ENCODE results near the gene TMEM121B. TPM values are rescaled to one million over a fixed set of nuclear protein-coding genes. Genes with fewer than 3 reads are reported as not detected.

The TMEM121B gene
- polyA plus RNA-seq, 1 of the 3 experiments (the other 2 are of a cell fraction) = 0.13 TPM

DNA sequence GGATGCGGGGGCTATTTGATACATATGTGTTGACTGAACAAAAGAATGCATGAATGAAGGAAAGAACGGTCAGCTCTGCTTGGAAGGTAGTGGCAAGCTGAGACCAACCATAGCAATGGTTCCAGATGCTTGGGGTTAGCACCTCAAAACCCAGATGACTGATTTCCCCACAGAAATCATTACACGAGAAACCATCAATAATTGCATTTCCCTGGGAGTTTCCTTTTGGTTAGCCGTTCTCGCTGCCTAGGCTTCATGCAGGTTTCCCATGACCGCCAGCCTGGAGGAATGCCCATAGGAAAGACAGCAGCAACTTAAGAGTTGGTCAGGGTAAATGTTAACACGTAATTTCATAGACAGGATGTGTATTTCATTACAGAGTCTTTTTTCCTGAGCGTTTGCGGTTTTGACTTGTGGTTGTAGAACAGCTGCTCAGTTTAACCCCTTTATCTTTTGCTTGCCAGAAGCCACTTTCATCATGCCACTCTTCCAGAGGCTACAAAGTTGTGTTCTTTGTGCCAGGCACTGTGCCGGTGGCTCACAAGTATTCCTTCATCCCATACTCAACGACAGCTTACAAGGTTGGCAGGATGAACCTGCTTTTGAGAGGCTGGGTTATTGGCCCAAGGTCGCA is 33.5 kb downstream of the TMEM121B start:
- TF ChIP-seq TCF12 (IDR thresholded peaks at IDR 0.05) = peak; percentile 32; the same call in 1 of the 2 replicates
- TF ChIP-seq, protein P1, sequence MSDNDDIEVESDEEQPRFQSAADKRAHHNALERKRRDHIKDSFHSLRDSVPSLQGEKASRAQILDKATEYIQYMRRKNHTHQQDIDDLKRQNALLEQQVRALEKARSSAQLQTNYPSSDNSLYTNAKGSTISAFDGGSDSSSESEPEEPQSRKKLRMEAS (IDR thresholded peaks at IDR 0.05; ENCODE audit: low read depth) = no peak
- no peaks in the 10 kb centered on the region for H3K9me3 ChIP-seq
- no peak overlapping the region for H3K27ac ChIP-seq (ENCODE audit: low read depth in 2 of 2, low read length in 1 of 2)
- ChIA-PET POLR2A (no interaction called here), CTCF (interaction anchor here (0.7 to 1.9 kb wide), 3 partner anchors 9 to 13 kb away, joined by 3 to 7 read pairs (median 4); no protein-coding TSS in a partner anchor)
- no peak overlapping the region for H3K4me3 ChIP-seq (ENCODE audit: low read depth in 2 of 2, low read length in 1 of 2)
- no peaks in the 10 kb centered on the region for H3K9me2 ChIP-seq
- H3K79me2 ChIP-seq (ENCODE audit: insufficient read depth) = peaks cover 3% of the 10 kb centered on the region
- no peaks in the 10 kb centered on the region for H3K36me3 ChIP-seq (replicated peaks in 1 of 2; ENCODE audit: control insufficient read depth in 1 of 2, insufficient read depth in 2 of 2, low read length in 1 of 2)
- no peak overlapping the region for H3K4me2 ChIP-seq
- peaks cover 4% of the 10 kb centered on the region; the same call in 1 of the 2 replicates for H3K27me3 ChIP-seq (ENCODE audit: insufficient read depth)
- no peak for DNase-seq
- no peaks in the 10 kb centered on the region for H3K4me1 ChIP-seq (ENCODE audit: control insufficient read depth in 1 of 2, insufficient read depth in 2 of 2, low read depth in 1 of 2, low read length in 1 of 2)
- no peak overlapping the region for H2AFZ ChIP-seq (ENCODE audit: low read depth)
- no peak overlapping the region for H3K9ac ChIP-seq
- 32% methylated on average over 12 of the region's 12 CpGs for WGBS (ENCODE audit: low lambda C conversion rate)
- H3F3A ChIP-seq (replicated peaks; ENCODE audit: insufficient read depth) = peaks cover 3% of the 10 kb centered on the region
- H4K20me1 ChIP-seq (ENCODE audit: insufficient read depth) = peaks cover 21% of the 10 kb centered on the region

GRCh38 chr22:17086788-17087497 is 34.2 kb downstream of the TMEM121B start:
- peaks cover 19% of the 10 kb centered on the region for H4K20me1 ChIP-seq (ENCODE audit: insufficient read depth)
- 30% methylated on average over 9 of the region's 10 CpGs for WGBS (ENCODE audit: low lambda C conversion rate)
- peaks cover 3% of the 10 kb centered on the region for H3K79me2 ChIP-seq (ENCODE audit: insufficient read depth)
- DNase-seq = no peak
- CTCF ChIA-PET = interaction anchor here (0.7 to 1.9 kb wide), 3 partner anchors 9 to 13 kb away, joined by 3 to 7 read pairs (median 4); no protein-coding TSS in a partner anchor
- H3K4me1 ChIP-seq (ENCODE audit: control insufficient read depth in 1 of 2, insufficient read depth in 2 of 2, low read depth in 1 of 2, low read length in 1 of 2) = no peaks in the 10 kb centered on the region
- H3F3A ChIP-seq (replicated peaks; ENCODE audit: insufficient read depth) = peaks cover 3% of the 10 kb centered on the region
- POLR2A ChIA-PET = no interaction called here
- no peak overlapping the region for H3K27ac ChIP-seq (ENCODE audit: low read depth in 2 of 2, low read length in 1 of 2)
- H2AFZ ChIP-seq (ENCODE audit: low read depth) = no peak overlapping the region
- TF ChIP-seq, protein P2, sequence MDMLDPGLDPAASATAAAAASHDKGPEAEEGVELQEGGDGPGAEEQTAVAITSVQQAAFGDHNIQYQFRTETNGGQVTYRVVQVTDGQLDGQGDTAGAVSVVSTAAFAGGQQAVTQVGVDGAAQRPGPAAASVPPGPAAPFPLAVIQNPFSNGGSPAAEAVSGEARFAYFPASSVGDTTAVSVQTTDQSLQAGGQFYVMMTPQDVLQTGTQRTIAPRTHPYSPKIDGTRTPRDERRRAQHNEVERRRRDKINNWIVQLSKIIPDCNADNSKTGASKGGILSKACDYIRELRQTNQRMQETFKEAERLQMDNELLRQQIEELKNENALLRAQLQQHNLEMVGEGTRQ (IDR thresholded peaks at IDR 0.05; ENCODE audit: borderline replicate concordance, low read depth, low read length) = no peak
- no peak for TF ChIP-seq MXI1 (IDR thresholded peaks at IDR 0.05; ENCODE audit: low read depth, low read length)
- TF ChIP-seq TCF12 (IDR thresholded peaks at IDR 0.05) = no peak
- no peak for TF ChIP-seq FOXM1 (IDR thresholded peaks at IDR 0.05; ENCODE audit: low read depth)
- no peak for TF ChIP-seq EZH2phosphoT487 (IDR thresholded peaks at IDR 0.05; ENCODE audit: borderline replicate concordance, low read depth)
- no peak for TF ChIP-seq FOXJ3 (CRISPR knock-in tag; IDR thresholded peaks at IDR 0.05)
- no peak for TF ChIP-seq USF1 (IDR thresholded peaks at IDR 0.05; ENCODE audit: borderline replicate concordance, low read depth)
- no peak overlapping the region for H3K4me3 ChIP-seq (ENCODE audit: low read depth in 2 of 2, low read length in 1 of 2)
- H3K27me3 ChIP-seq (ENCODE audit: insufficient read depth) = peaks cover 4% of the 10 kb centered on the region; the same call in 1 of the 2 replicates
- no peaks in the 10 kb centered on the region for H3K9me2 ChIP-seq
- peak overlapping the region; percentile 82; the same call in 1 of the 2 replicates for H3K4me2 ChIP-seq
- H3K9me3 ChIP-seq = no peaks in the 10 kb centered on the region
- no peak overlapping the region for H3K9ac ChIP-seq
- no peaks in the 10 kb centered on the region for H3K36me3 ChIP-seq (replicated peaks in 1 of 2; ENCODE audit: control insufficient read depth in 1 of 2, insufficient read depth in 2 of 2, low read length in 1 of 2)
